Heart right ventricle (tissue), 16 donors: ENCODE measurements around the gene MGA. TPM values are rescaled to one million over a fixed set of nuclear protein-coding genes. Genes with fewer than 3 reads are reported as not detected.

Experiments used
- ATAC-seq, 8 donors: fragments of 200-7000 bp; cut with Tn5 transposase; one replicate each; pipeline ENCODE4 v1.9.1; 2020; ENCODE audit warnings: mild to moderate bottlenecking in 8 of 8, moderate library complexity in 8 of 8, moderate number of reproducible peaks in 1 of 8
- DNase-seq, 2 donors: peaks; one replicate each; pipeline ENCODE4 v3.0.0-alpha.2; 2020
- H3K27ac ChIP-seq, 10 donors: fragments of 200-600 bp; sonication (generic) in 2 of 10; one replicate each; pipeline versions ENCODE4 v1.5.0 to v1.8.0; 2020 to 2022; ENCODE audit warnings: mild to moderate bottlenecking in 3 of 10
- H3K27me3 ChIP-seq, 7 donors: fragments of 200-600 bp; one replicate each; pipeline ENCODE4 v1.8.0; 2021 to 2022; ENCODE audit warnings: mild to moderate bottlenecking in 2 of 7
- H3K36me3 ChIP-seq, 9 donors: fragments of 200-600 bp; sonication (generic) in 1 of 9; one replicate each; pipeline versions ENCODE4 v1.5.0 to v1.8.0; 2020 to 2022; ENCODE audit warnings: mild to moderate bottlenecking in 2 of 9
- H3K4me1 ChIP-seq, 9 donors: fragments of 200-600 bp; sonication (generic) in 1 of 9; one replicate each; pipeline versions ENCODE4 v1.5.0 to v1.8.0; 2020 to 2022; ENCODE audit warnings: mild to moderate bottlenecking in 4 of 9
- H3K4me3 ChIP-seq, 10 donors: fragments of 200-600 bp; sonication (generic) in 2 of 10; one replicate each; pipeline versions ENCODE4 v1.5.0 to v1.8.0; 2020 to 2022; ENCODE audit warnings: mild to moderate bottlenecking in 7 of 10, moderate library complexity in 2 of 10
- H3K9me3 ChIP-seq, 11 donors: fragments of 200-600 bp in 10 of 11; sonication (generic) in 2 of 11; one replicate each; pipeline versions ENCODE4 v1.5.0 to v1.8.0; 2013 to 2022; ENCODE audit warnings: mild to moderate bottlenecking in 2 of 11, control low read depth in 1 of 11, moderate library complexity in 1 of 11
- CTCF ChIP-seq, 9 donors: fragments of 200-600 bp; sonication (generic) in 2 of 9; IDR thresholded peaks; one replicate each; pipeline versions ENCODE4 v1.5.0 to v1.8.0; 2021 to 2022; ENCODE audit warnings: antibody characterized with exemption in 9 of 9, mild to moderate bottlenecking in 5 of 9, moderate library complexity in 1 of 9
- WGBS, 2 donors: extraction: QIAGEN DNeasy Blood & Tissue Kit; methylation state at CpG; one replicate each; pipeline ENCODE4 v1.1.7; 2013; ENCODE audit warnings: inconsistent platforms in 1 of 2; 5-methylcytosine and 5-hydroxymethylcytosine counted together
- intact Hi-C, 10 donors: fragments of 100-400 bp; cut with DNase I; formaldehyde crosslinking; loops; one replicate each; pipeline versions ENCODE4 v1.11.1 to v1.14.2; 2022
- long read RNA-seq, 3 donors: library from polyadenylated mRNA; unstranded; transcript quantifications; one replicate each; pipeline ENCODE4 v2.0.0, GENCODE V29; 2020 to 2021
- polyA plus RNA-seq, 2 donors: library from polyadenylated mRNA; stranded (reverse); fragments of 200-250 nt; gene quantifications; one replicate each; pipeline ENCODE4 v1.2.3, GENCODE V29; 2013
- total RNA-seq, 10 donors: library from RNA; stranded (reverse); fragmentation: NEBNext Ultra II Directional in 3 of 10; extraction: Animal tissue kit (Norgen Biotek cat#: 25700) in 3 of 10; gene quantifications; one replicate each; pipeline versions ENCODE4 v1.2.1 to v1.2.4, GENCODE V29; 2021 to 2023
- donor health status: Arrhythmogenic right ventricular cardiomyopathy.
- donor health status: ischemic (EF 13 %, LVEDD 7.1; RV severe dilation, severe dysfunction).
- donor health status: healthy with polysubstance abuse.
- donor health status: DM: no; HTN: yes; CAD: no.
- donor health status: DM: no; HTN: no; CAD: no.
- donor health status: ischemic (EF 25% LVEDD 6.9; RV normal size, moderate dysfunction).
- donor health status: ischemic (EF 25% LVEDD 5.7; RV mildly dilated, moderate dysfunction).
- donor health status: healthy.
- donor health status: DM: yes; HTN: yes; CAD: no.
- donor health status: Ischemic cardiomyopathy.
- donor health status: ischemic (EF 35%, LVEDD 5.7; RV mildly dilated, moderate dysfunction).
- donor health status: nonischemic (EF 11% LVEDD 7.7; RV severe dilation, severe dysfunction).
- donor health status: DM: yes; HTN: yes; CAD: no.
- donor health status: PGD.
- donor health status: ischemic (EF 29% LVEDD 5.4; RV normal size, mild dysfunction).
- donor health status: nonischemic (EF 23%, LVEDD 6.1; RV moderate dilation, normal function).

Gene MGA
- total RNA-seq (10 to 100 TPM; 22.2 to 45.3 (median 35.9) TPM), polyA plus RNA-seq (1 to 10 TPM; 1.6 to 4.6 TPM)
- long read RNA-seq, donor 1, partial matches to known transcripts: 4 of 17 reads
- long read RNA-seq, donor 1, other reads (novel, unspliced or antisense): 9 of 17 reads
- long read RNA-seq, donor 2, partial matches to known transcripts: 6 of 16 reads
- long read RNA-seq, donor 2, other reads (novel, unspliced or antisense): 9 of 16 reads
- long read RNA-seq, donor 3, partial matches to known transcripts: 12 of 26 reads
- long read RNA-seq, donor 3, other reads (novel, unspliced or antisense): 11 of 26 reads

DNA sequence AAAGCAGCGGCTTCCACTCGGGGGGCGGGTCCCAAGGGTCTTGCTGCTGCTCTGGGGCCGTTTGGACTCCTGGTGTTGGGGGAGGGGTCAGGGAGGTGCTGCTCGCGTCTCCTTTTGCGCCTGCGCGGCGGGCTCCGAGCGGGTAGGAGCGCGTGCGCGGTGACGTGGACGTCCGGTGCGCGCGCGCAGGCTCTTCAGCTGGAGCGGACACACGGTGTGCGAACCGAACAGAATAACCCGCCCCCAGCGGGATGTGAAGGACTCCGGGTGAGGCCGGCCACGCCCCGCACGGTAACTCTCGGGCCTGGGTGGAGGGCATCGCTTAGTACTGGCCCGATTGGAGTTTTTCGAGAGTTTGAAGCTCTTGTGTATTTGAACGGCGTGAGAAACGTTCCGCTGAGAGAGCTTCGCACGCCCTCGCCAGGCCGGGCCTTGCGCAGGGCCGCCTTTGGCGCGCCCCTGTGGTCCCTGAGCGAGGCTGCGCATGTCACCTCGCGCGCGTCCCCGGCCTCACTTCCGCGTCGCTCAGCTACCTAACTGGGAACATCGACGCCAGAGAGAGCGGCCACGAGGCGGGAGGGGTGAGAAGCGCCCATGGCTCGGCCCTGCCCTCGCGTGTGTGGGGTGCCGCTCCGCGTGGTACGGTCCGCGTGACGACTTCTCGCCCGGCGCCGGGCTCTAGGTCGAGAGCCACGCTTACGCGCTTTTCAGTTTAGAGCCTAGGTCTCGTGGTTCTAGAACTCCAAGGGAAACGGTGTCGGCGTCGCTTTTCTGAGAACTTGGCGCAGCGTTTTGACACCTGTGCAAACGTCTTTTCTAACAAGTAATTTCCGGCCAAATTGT is at the start of gene MGA:
Gene MGA (plus strand): TSS at position 171 of the 843 bp plus-strand sequence.
- H3K4me1 ChIP-seq: peaks cover 0 to 51% (median 40%) of the 10 kb centered on the region in 9 donors
- H3K9me3 ChIP-seq: no peaks in the 10 kb centered on the region
- peak within 1 kb of the TSS; percentile 19 to 88 (median 82) for H3K27ac ChIP-seq
- 1% methylated on average over 86 to 93 of the region's 93 CpGs for WGBS, 2 donors
- intact Hi-C loops: loop anchor here in 1 of 10 donors (5.0 kb wide), 1 partner anchor 38 kb away; no protein-coding TSS in a partner anchor
- TF ChIP-seq CTCF (IDR thresholded peaks at IDR 0.05): peak in 5 of 9 donors; percentile 19 to 49 (median 32)
- H3K4me3 ChIP-seq: peak within 1 kb of the TSS; percentile 41 to 68 (median 60)
- H3K27me3 ChIP-seq: no peaks in the 10 kb centered on the region
- H3K36me3 ChIP-seq: no peaks in the 10 kb centered on the region
- ATAC-seq (peak; percentile 94 to 96 (median 95)), DNase-seq (peak; percentile 90 to 91)

- WGBS, 2 donors: 20 to 21% methylated on average over 18 of the region's 18 CpGs
- no peak for TF ChIP-seq CTCF (IDR thresholded peaks at IDR 0.05)
Observed at GRCh38 chr15:41620536-41621199, 39.5 kb upstream of the MGA start.

DNA sequence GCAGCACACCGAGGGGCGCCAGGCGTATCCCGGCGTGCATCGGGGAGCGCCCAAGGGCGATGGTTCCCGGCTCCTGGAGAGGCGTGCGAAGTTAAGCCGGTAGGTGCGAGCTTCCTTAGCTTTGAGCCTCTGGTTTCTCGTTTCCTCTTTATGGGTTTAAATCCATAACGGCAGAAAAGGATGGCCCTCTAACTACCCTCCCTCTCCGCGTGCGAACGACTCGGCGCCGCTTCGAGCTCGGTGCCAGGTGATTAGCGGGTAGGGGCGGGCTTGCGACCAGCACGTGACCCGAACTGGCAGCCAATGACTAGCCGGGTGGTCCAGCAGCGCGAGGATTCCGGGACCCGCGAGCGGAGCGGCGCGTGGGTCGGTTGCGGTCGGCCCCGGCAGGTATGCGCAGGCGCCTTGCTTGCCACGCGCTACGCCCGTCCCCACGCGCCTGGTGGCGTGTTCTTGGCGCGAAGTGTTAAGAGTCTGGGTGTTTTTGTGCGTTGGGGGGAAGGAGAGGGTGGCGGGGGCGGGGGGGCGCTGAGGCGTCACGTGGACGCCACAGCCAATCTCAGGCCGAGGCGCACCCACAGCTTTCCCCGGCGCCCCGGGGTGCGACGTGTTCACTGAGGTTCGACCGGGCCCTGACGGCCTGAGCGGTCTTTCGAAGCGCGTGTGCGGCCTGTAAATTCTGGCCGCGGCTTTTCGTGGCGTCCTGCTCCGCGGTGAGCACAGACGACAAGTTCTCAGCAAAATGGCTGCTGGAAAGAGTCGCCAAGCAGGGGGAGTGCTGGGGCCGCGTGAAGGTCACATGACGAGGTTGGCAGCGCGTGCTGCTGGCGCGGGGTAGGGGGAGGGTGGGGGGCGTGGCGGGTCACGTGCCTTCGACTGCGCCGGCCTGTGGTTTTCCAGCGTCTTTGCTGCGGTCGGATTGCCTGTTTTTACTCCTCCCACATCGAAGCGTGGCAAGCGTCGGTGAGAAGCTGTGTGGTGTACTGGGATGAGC is 38.7 kb upstream of the MGA start:
- 1 to 2% methylated on average over 103 to 104 of the region's 104 CpGs for WGBS, 2 donors
- H3K4me1 ChIP-seq: peaks cover 0 to 22% (median 15%) of the 10 kb centered on the region in 9 donors
- H3K4me3 ChIP-seq: peak overlapping the region; percentile 29 to 70 (median 63)
- TF ChIP-seq CTCF (IDR thresholded peaks at IDR 0.05): no peak
- ATAC-seq (peak; percentile 89 to 93 (median 90)), DNase-seq (peak; percentile 77 to 79)
- no peaks in the 10 kb centered on the region for H3K27me3 ChIP-seq
- no peaks in the 10 kb centered on the region for H3K36me3 ChIP-seq
- intact Hi-C loops: loop anchor here in 2 of 10 donors (5.0 kb wide), 2 partner anchors 36 to 41 kb away; partner anchors contain the start of gene MGA (in 1 of the 2)
- H3K27ac ChIP-seq: peak overlapping the region; percentile 29 to 88 (median 66)
- peaks cover 0 to 16% (median 8%) of the 10 kb centered on the region in 11 donors for H3K9me3 ChIP-seq

More at GRCh38 chr15:41620536-41621199, 39.5 kb upstream of the MGA start:
- Histone ChIP-seq H3K9me3 (peaks cover 0 to 16% (median 8%) of the 10 kb centered on the region in 11 donors), H3K27ac (peak overlapping the region in 9 of 10 donors; percentile 51 to 88 (median 72)), H3K36me3 (no peaks in the 10 kb centered on the region), H3K4me1 (peaks cover 0 to 22% (median 15%) of the 10 kb centered on the region in 9 donors), H3K4me3 (peak overlapping the region in 9 of 10 donors; percentile 44 to 70 (median 64)), H3K27me3 (no peaks in the 10 kb centered on the region)
- DNase-seq: no peak
- no peak for ATAC-seq
- intact Hi-C loops: loop anchor here in 2 of 10 donors (5.0 kb wide), 2 partner anchors 37 to 42 kb away; partner anchors contain the start of gene MGA (in 1 of the 2)
